Common myeloid progenitor, CD34-positive (primary cell): ENCODE results near the gene ADGRF3.

Source experiments
- CTCF ChIA-PET: fragments of 350-600 bp; sonication (Branson Sonifier 250); formaldehyde crosslinking; loops from one replicate; lab custom pipeline; 2021; ENCODE audit warnings: antibody characterized with exemption; lab: Charles Lee
- POLR2A ChIA-PET: fragments of 350-600 bp; sonication (Branson Sonifier 250); formaldehyde crosslinking; loops from one replicate; lab custom pipeline; 2021; ENCODE audit warnings: antibody characterized with exemption; lab: Charles Lee
- DNase-seq, 3 donors: peaks; one replicate each; pipeline versions ENCODE4 v3.0.0 to v3.0.0-alpha.2; 2013
- H3K27ac ChIP-seq, 2 experiments: 1 replicate in 1 of 2; 2 replicates in 1 of 2; pipeline ENCODE4 v1.7.0; 2013; ENCODE audit warnings: inconsistent platforms in 2 of 2, low read length in 2 of 2, mild to moderate bottlenecking in 2 of 2, low read depth in 1 of 2, moderate library complexity in 1 of 2; ENCODE audit not compliant: severe bottlenecking in 2 of 2, insufficient read depth in 1 of 2, poor library complexity in 1 of 2
- H3K27me3 ChIP-seq, 5 experiments: replicated peaks in 2 of 5; 1 replicate in 3 of 5; 2 replicates in 2 of 5; pipeline versions ENCODE4 v1.6.1 to v1.7.0; 2013; ENCODE audit warnings: low read length in 4 of 5, mild to moderate bottlenecking in 2 of 5, moderate library complexity in 2 of 5, inconsistent platforms in 1 of 5; ENCODE audit not compliant: insufficient read depth in 5 of 5, control insufficient read depth in 4 of 5
- H3K36me3 ChIP-seq, 4 experiments: 1 replicate in 2 of 4; 2 replicates in 2 of 4; pipeline versions ENCODE4 v1.6.1 to v1.7.0; 2013; ENCODE audit warnings: low read length in 3 of 4, control low read depth in 1 of 4, mild to moderate bottlenecking in 1 of 4; ENCODE audit not compliant: control insufficient read depth in 4 of 4, insufficient read depth in 4 of 4
- H3K4me1 ChIP-seq, 4 experiments: 1 replicate in 3 of 4; 2 replicates in 1 of 4; pipeline versions ENCODE4 v1.6.1 to v1.7.1; 2013; ENCODE audit warnings: low read length in 3 of 4, mild to moderate bottlenecking in 3 of 4, control low read depth in 1 of 4, inconsistent platforms in 1 of 4, moderate library complexity in 1 of 4; ENCODE audit not compliant: control insufficient read depth in 4 of 4, insufficient read depth in 4 of 4; ENCODE audit errors: control extremely low read depth in 1 of 4
- H3K4me3 ChIP-seq, 7 experiments: 1 replicate in 4 of 7; 2 replicates in 3 of 7; pipeline versions ENCODE4 v1.5.1 to v1.7.0; 2013; ENCODE audit warnings: mild to moderate bottlenecking in 7 of 7, low read length in 6 of 7, moderate library complexity in 6 of 7, inconsistent platforms in 2 of 7, low read depth in 2 of 7, control low read depth in 1 of 7; ENCODE audit not compliant: insufficient read depth in 4 of 7, control insufficient read depth in 1 of 7; ENCODE audit errors: extremely low read depth in 1 of 7
- H3K9me3 ChIP-seq, 5 experiments: 1 replicate in 4 of 5; 2 replicates in 1 of 5; pipeline versions ENCODE4 v1.6.1 to v1.7.1; 2013; ENCODE audit warnings: low read length in 4 of 5, mild to moderate bottlenecking in 2 of 5, inconsistent platforms in 1 of 5, low read depth in 1 of 5, moderate library complexity in 1 of 5; ENCODE audit not compliant: control insufficient read depth in 4 of 5, insufficient read depth in 2 of 5; ENCODE audit errors: control extremely low read depth in 1 of 5
- WGBS: methylation state at CpG from one replicate; pipeline ENCODE4 v1.1.5; 2013; ENCODE audit not compliant: insufficient coverage; 5-methylcytosine and 5-hydroxymethylcytosine counted together

Gene ADGRF3

GRCh38 chr2:26290001-26290400 is 56.6 kb downstream of the ADGRF3 start:
- Histone ChIP-seq H3K9me3 (no peaks in the 10 kb centered on the region), H3K4me1 (no peaks in the 10 kb centered on the region), H3K27ac (no peak overlapping the region), H3K27me3 (no peaks in the 10 kb centered on the region), H3K36me3 (peaks cover 3 to 29% (median 20%) of the 10 kb centered on the region in 4 experiments), H3K4me3 (no peak overlapping the region)
- POLR2A ChIA-PET = interaction anchor here (0.7 kb wide), 1 partner anchor 269 kb away, joined by 4 read pairs; no protein-coding TSS in a partner anchor
- no CpG with 5 or more reads among the region's 1 CpG for WGBS
- no peak for DNase-seq
- CTCF ChIA-PET = no interaction called here

- H3K36me3 ChIP-seq = peaks cover 19 to 59% (median 33%) of the 10 kb centered on the region in 4 experiments
- WGBS = 94% methylated on average over 3 of the region's 3 CpGs
- CTCF ChIA-PET = interaction anchor here (1.6 kb wide), 1 partner anchor 16 kb away, joined by 3 read pairs; no protein-coding TSS in a partner anchor
Measured at GRCh38 chr2:26285931-26286330, 60.7 kb downstream of the ADGRF3 start.

DNA sequence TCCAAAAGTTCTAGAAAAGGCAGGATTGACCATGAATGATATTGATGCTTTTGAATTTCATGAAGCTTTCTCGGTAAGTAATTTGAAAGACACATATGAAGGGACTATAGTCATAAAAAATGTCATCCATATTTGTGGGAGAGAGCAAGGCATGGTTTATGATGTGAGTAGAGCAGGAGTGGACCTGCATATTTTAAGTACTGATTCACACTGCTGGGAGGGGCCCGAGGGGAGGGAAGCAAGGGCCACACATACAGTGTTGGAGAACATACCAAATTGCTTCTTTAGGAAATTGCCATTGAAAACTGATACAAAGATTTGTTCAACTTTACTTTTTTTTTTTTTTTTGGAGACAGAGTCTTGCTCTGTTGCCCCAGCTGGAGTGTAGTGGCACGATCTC is 62.5 kb downstream of the ADGRF3 start:
- no peaks in the 10 kb centered on the region for H3K27me3 ChIP-seq
- CTCF ChIA-PET = interaction anchor here (1.1 to 1.6 kb wide), 2 partner anchors 14 to 21 kb away, joined by 3 to 4 read pairs; no protein-coding TSS in a partner anchor
- no peak overlapping the region for H3K4me3 ChIP-seq
- no peaks in the 10 kb centered on the region for H3K9me3 ChIP-seq
- POLR2A ChIA-PET = no interaction called here
- no peaks in the 10 kb centered on the region for H3K4me1 ChIP-seq
- 100% methylated on average over 1 of the region's 3 CpGs for WGBS
- H3K27ac ChIP-seq = no peak overlapping the region
- peaks cover 19 to 70% (median 36%) of the 10 kb centered on the region in 4 experiments for H3K36me3 ChIP-seq
- DNase-seq = no peak

More at GRCh38 chr2:26285931-26286330, 60.7 kb downstream of the ADGRF3 start:
- Histone ChIP-seq H3K9me3 (no peaks in the 10 kb centered on the region), H3K27ac (no peak overlapping the region), H3K4me3 (no peak overlapping the region), H3K27me3 (no peaks in the 10 kb centered on the region), H3K4me1 (no peaks in the 10 kb centered on the region)
- POLR2A ChIA-PET = no interaction called here
- no peak for DNase-seq

GRCh38 chr2:26283606-26284005 is 63.0 kb downstream of the ADGRF3 start:
- H3K27me3 ChIP-seq = no peaks in the 10 kb centered on the region
- no peaks in the 10 kb centered on the region for H3K9me3 ChIP-seq
- ChIA-PET CTCF (interaction anchor here (1.1 kb wide), 1 partner anchor 21 kb away, joined by 4 read pairs; no protein-coding TSS in a partner anchor), POLR2A (no interaction called here)
- peaks cover 21 to 74% (median 42%) of the 10 kb centered on the region in 4 experiments for H3K36me3 ChIP-seq
- no peak overlapping the region for H3K27ac ChIP-seq
- WGBS = 100% methylated on average over 2 of the region's 2 CpGs
- H3K4me3 ChIP-seq = no peak overlapping the region
- no peak for DNase-seq
- no peaks in the 10 kb centered on the region for H3K4me1 ChIP-seq

DNA sequence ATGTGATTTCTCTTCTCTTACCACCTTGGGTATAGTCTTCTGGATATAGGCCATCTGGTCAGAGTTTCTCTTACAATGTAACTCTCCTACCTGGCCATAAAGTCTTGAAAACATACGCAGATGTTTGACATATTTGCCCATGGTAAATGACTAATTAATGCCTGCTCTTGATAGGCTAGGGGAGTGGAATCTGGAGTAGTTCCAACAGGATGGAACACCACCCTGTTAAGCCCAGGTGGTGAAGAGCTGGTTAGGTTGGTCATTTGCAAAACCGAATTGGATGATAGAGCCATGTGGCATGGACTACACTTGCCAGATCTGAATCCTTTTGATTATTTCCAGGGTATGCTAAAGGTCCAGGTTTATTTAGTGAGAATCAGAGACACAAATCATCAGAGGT is 65.4 kb downstream of the ADGRF3 start:
- ChIA-PET CTCF (no interaction called here), POLR2A (no interaction called here)
- no peak for DNase-seq
- no peak overlapping the region for H3K4me3 ChIP-seq
- H3K9me3 ChIP-seq = no peaks in the 10 kb centered on the region
- WGBS = 100% methylated on average over 1 of the region's 2 CpGs
- no peaks in the 10 kb centered on the region for H3K4me1 ChIP-seq
- H3K27ac ChIP-seq = no peak overlapping the region
- H3K36me3 ChIP-seq = peaks cover 17 to 80% (median 50%) of the 10 kb centered on the region in 4 experiments
- no peaks in the 10 kb centered on the region for H3K27me3 ChIP-seq

- Histone ChIP-seq H3K27me3 (no peaks in the 10 kb centered on the region), H3K27ac (no peak overlapping the region), H3K4me1 (no peaks in the 10 kb centered on the region), H3K9me3 (no peaks in the 10 kb centered on the region), H3K4me3 (no peak overlapping the region), H3K36me3 (peaks cover 13 to 81% (median 51%) of the 10 kb centered on the region in 4 experiments)
- POLR2A ChIA-PET = no interaction called here
- no peak for DNase-seq
- CTCF ChIA-PET = no interaction called here
- whole genome bisulfite sequencing = 100% methylated on average over 1 of the region's 3 CpGs
Measured at GRCh38 chr2:26279886-26280285, 66.7 kb downstream of the ADGRF3 start.

- 100% methylated on average over 1 of the region's 4 CpGs for WGBS
- POLR2A ChIA-PET = no interaction called here
- CTCF ChIA-PET = interaction anchor here (1.2 kb wide), 1 partner anchor 15 kb away, joined by 3 read pairs; no protein-coding TSS in a partner anchor
Measured at GRCh38 chr2:26276484-26277227, 69.9 kb downstream of the ADGRF3 start.

More at GRCh38 chr2:26276484-26277227, 69.9 kb downstream of the ADGRF3 start:
- Histone ChIP-seq H3K27me3 (no peaks in the 10 kb centered on the region), H3K36me3 (peaks cover 24 to 71% (median 44%) of the 10 kb centered on the region in 4 experiments), H3K27ac (no peak overlapping the region), H3K4me3 (no peak overlapping the region), H3K9me3 (no peaks in the 10 kb centered on the region), H3K4me1 (no peaks in the 10 kb centered on the region)
- no peak for DNase-seq
